Pancreas (tissue), 10 donors: ENCODE measurements around the gene KCNQ1OT1. TPM values are rescaled to one million over a fixed set of nuclear protein-coding genes. Genes with fewer than 3 reads are reported as not detected.

Experiments
- ATAC-seq, 4 donors: fragments of 200-7000 bp; cut with Tn5 transposase; one replicate each; pipeline versions ENCODE4 v1.8.0 to v1.9.1; 2020; ENCODE audit warnings: mild to moderate bottlenecking in 4 of 4, moderate library complexity in 4 of 4
- DNase-seq, 6 donors: peaks; one replicate each; pipeline ENCODE4 v3.0.0-alpha.2; 2020
- FAIRE-seq: peaks from 2 replicates; lab custom pipeline; 2012; peaks lifted over from hg19 to GRCh38; lab: Jason Lieb, UNC
- H3K27ac ChIP-seq, 4 donors: fragments of 200-600 bp; sonication (generic); 1 replicate in 3 of 4; 2 replicates in 1 of 4; pipeline versions ENCODE4 v1.5.0 to v1.8.0; 2020
- H3K27me3 ChIP-seq, 4 donors: fragments of 200-600 bp; one replicate each; pipeline ENCODE4 v1.8.0; 2021
- H3K36me3 ChIP-seq, 3 donors: fragments of 200-600 bp; sonication (generic) in 1 of 3; one replicate each; pipeline versions ENCODE4 v1.5.0 to v1.8.0; 2020 to 2021
- H3K4me1 ChIP-seq, 3 donors: fragments of 200-600 bp; one replicate each; pipeline ENCODE4 v1.8.0; 2021
- H3K4me3 ChIP-seq, 4 donors: fragments of 200-600 bp; sonication (generic) in 2 of 4; one replicate each; pipeline versions ENCODE4 v1.5.0 to v1.8.0; 2020 to 2021
- H3K9me3 ChIP-seq, 4 donors: fragments of 200-600 bp; one replicate each; pipeline ENCODE4 v1.8.0; 2021
- CTCF ChIP-seq, 4 donors: fragments of 200-600 bp; sonication (generic) in 3 of 4; IDR thresholded peaks; one replicate each; pipeline versions ENCODE4 v1.5.0 to v1.8.0; 2021; ENCODE audit warnings: antibody characterized with exemption in 4 of 4
- WGBS, 2 donors: extraction: QIAGEN DNeasy Blood & Tissue Kit; methylation state at CpG; one replicate each; pipeline ENCODE4 v1.1.7; 2013; 5-methylcytosine and 5-hydroxymethylcytosine counted together
- intact Hi-C, 3 donors: fragments of 100-400 bp; cut with DNase I; formaldehyde crosslinking; loops; one replicate each; pipeline versions ENCODE4 v1.11.1 to v1.14.2; 2022
- polyA plus RNA-seq, 2 donors: library from polyadenylated mRNA; stranded (reverse); fragments of 200-250 nt; gene quantifications; one replicate each; pipeline ENCODE4 v1.2.3, GENCODE V29; 2013
- total RNA-seq, 6 donors: library from RNA; stranded (reverse); fragmentation: NEBNext Ultra II Directional in 4 of 6; extraction: Animal tissue kit (Norgen Biotek cat#: 25700) in 4 of 6; gene quantifications; one replicate each; pipeline versions ENCODE4 v1.2.1 to v1.2.4, GENCODE V29; 2021 to 2023
- donor health status: healthy with polysubstance abuse.
- donor health status: DM: no; HTN: no; CAD: no; lungs with moderate emphysema.
- donor health status: DM: no; HTN: no; CAD: no.
- donor health status: control.
- donor health status: control.
- donor health status: Bipolar disorder and iron deficiency.
- donor health status: DM: yes; HTN: yes; CAD: no.
- donor health status: DM: no; HTN: no; CAD: no.
- donor health status: DM: no; HTN: no; CAD: no.
- donor health status: DM: yes; HTN: yes; CAD: no.

The KCNQ1OT1 gene
- total and polyA plus RNA-seq, 8 donors: 0.31 to 1.9 (median 1.4) TPM

- H3K4me1 ChIP-seq: no peaks in the 10 kb centered on the region
- DNase-seq: peak in 3 of 6 donors; percentile 15 to 43 (median 40)
- H3K27ac ChIP-seq: no peak overlapping the region
- intact Hi-C loops: no loop called here
- H3K4me3 ChIP-seq: no peak overlapping the region
- H3K9me3 ChIP-seq: no peaks in the 10 kb centered on the region
- H3K36me3 ChIP-seq: no peaks in the 10 kb centered on the region
- no peak for ATAC-seq
- no peaks in the 10 kb centered on the region for H3K27me3 ChIP-seq
- 80 to 84% methylated on average over 16 of the region's 16 CpGs for WGBS, 2 donors
- TF ChIP-seq CTCF (IDR thresholded peaks at IDR 0.05): no peak
- FAIRE-seq: no peak
Measured at GRCh38 chr11:2703363-2704141, 3.8 kb upstream of the KCNQ1OT1 start.

- intact Hi-C loops: no loop called here
- Histone ChIP-seq H3K27me3 (no peaks in the 10 kb centered on the region), H3K27ac (no peak overlapping the region), H3K4me1 (no peaks in the 10 kb centered on the region), H3K4me3 (no peak overlapping the region), H3K9me3 (no peaks in the 10 kb centered on the region), H3K36me3 (no peaks in the 10 kb centered on the region)
- DNase-seq: peak in 3 of 6 donors; percentile 19 to 52 (median 27)
- no peak for ATAC-seq
- no peak for TF ChIP-seq CTCF (IDR thresholded peaks at IDR 0.05)
- FAIRE-seq: no peak
- 80 to 85% methylated on average over 17 of the region's 17 CpGs for WGBS, 2 donors
Measured at GRCh38 chr11:2702771-2703362, 3.1 kb upstream of the KCNQ1OT1 start.

- H3K4me3 ChIP-seq: no peak overlapping the region
- intact Hi-C loops: no loop called here
- no peak for TF ChIP-seq CTCF (IDR thresholded peaks at IDR 0.05)
- WGBS, 2 donors: 93 to 96% methylated on average over 5 of the region's 5 CpGs
- ATAC-seq: no peak
- H3K27ac ChIP-seq: no peak overlapping the region
- no peaks in the 10 kb centered on the region for H3K9me3 ChIP-seq
- peak in 1 of 6 donors; percentile 27 for DNase-seq
- H3K4me1 ChIP-seq: peaks cover 0 to 4% (median 0%) of the 10 kb centered on the region in 3 donors
- FAIRE-seq: no peak
- H3K27me3 ChIP-seq: no peaks in the 10 kb centered on the region
- no peaks in the 10 kb centered on the region for H3K36me3 ChIP-seq
Measured at GRCh38 chr11:2701898-2702434, 2.2 kb upstream of the KCNQ1OT1 start.

- 87 to 89% methylated on average over 7 of the region's 7 CpGs for WGBS, 2 donors
- Histone ChIP-seq H3K27ac (no peak overlapping the region), H3K4me3 (no peak overlapping the region), H3K27me3 (no peaks in the 10 kb centered on the region), H3K36me3 (no peaks in the 10 kb centered on the region), H3K4me1 (peaks cover 0 to 4% (median 0%) of the 10 kb centered on the region in 3 donors), H3K9me3 (no peaks in the 10 kb centered on the region)
- no peak for ATAC-seq
- intact Hi-C loops: no loop called here
- no peak for FAIRE-seq
- no peak for TF ChIP-seq CTCF (IDR thresholded peaks at IDR 0.05)
- peak in 3 of 6 donors; percentile 11 to 44 (median 35) for DNase-seq
Measured at GRCh38 chr11:2701230-2701629, 1.4 kb upstream of the KCNQ1OT1 start.
